IPS-NIHi7 (cell line): ENCODE data around the gene EPS8L2.

Source experiments
- DNase-seq: peaks from one replicate; pipeline ENCODE4 v3.0.0; 2012; ENCODE audit warnings: mixed read lengths; ENCODE audit errors: extremely low spot score

The EPS8L2 gene

DNA sequence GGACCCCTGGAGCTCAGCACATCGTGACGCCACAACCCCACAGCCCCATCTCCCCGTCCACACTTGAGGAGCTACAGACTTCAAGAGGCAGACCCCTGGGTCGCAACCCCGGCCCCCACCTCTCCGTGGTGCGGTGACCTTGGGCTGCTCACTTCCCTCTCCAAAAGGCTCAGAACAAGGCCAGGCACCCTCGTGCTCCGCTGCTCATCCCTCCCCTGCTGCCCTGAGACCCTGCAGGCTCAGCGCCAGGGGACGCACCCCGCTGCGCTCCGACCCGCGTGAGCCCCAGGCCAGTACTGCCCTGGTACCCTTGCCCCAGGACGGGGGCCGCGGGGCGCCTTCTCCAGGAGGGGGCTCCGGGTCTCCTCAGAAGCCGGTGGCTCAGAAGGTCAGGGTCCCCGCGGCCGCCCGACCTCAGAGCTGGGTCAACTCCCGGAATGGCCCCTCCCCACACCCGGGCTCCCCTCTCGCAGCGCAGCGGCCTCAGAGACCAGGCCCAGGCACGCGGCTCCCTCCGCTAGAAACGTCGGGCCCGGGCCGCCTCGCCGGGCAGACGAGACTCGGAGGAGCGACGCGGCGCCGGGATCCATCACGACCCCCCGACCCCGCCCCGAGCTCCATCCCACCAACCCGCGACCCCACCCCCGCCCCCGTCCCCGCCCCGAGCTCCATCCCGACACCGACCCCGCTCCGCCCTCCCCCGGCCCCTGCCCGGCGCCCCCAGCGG lies 70.7 kb downstream of the EPS8L2 start:
- DNase-seq: peak; percentile 91
